Subcutaneous abdominal adipose tissue (tissue), 5 donors: ENCODE data around the gene CCND2.

Experiments used
- H3K27ac ChIP-seq: one replicate; pipeline ENCODE4 v1.7.0; 2013; ENCODE audit warnings: low read depth, mild to moderate bottlenecking, inconsistent platforms, low read length, moderate library complexity
- H3K27me3 ChIP-seq, 5 donors: one replicate each; pipeline ENCODE4 v1.7.0; 2013; ENCODE audit warnings: low read length in 5 of 5, inconsistent platforms in 1 of 5; ENCODE audit not compliant: control insufficient read depth in 5 of 5, insufficient read depth in 4 of 5
- H3K36me3 ChIP-seq, 5 donors: one replicate each; pipeline ENCODE4 v1.7.0; 2013; ENCODE audit warnings: low read length in 5 of 5; ENCODE audit not compliant: control insufficient read depth in 5 of 5, insufficient read depth in 5 of 5
- H3K4me1 ChIP-seq, 5 donors: one replicate each; pipeline ENCODE4 v1.7.0; 2013; ENCODE audit warnings: low read length in 5 of 5, mild to moderate bottlenecking in 3 of 5, moderate library complexity in 1 of 5; ENCODE audit not compliant: control insufficient read depth in 5 of 5, insufficient read depth in 5 of 5
- H3K4me3 ChIP-seq, 5 donors: one replicate each; pipeline ENCODE4 v1.7.0; 2013; ENCODE audit warnings: low read length in 5 of 5, low read depth in 1 of 5
- H3K9ac ChIP-seq, 5 donors: one replicate each; pipeline ENCODE4 v1.7.0; 2013; ENCODE audit warnings: low read length in 5 of 5, mild to moderate bottlenecking in 4 of 5, moderate library complexity in 3 of 5
- H3K9me3 ChIP-seq, 5 donors: one replicate each; pipeline ENCODE4 v1.7.0; 2013; ENCODE audit warnings: low read length in 5 of 5; ENCODE audit not compliant: control insufficient read depth in 5 of 5
- donor health status: healthy.
- donor health status: healthy.
- donor health status: healthy.
- donor health status: healthy.
- donor health status: healthy.

Gene CCND2

DNA sequence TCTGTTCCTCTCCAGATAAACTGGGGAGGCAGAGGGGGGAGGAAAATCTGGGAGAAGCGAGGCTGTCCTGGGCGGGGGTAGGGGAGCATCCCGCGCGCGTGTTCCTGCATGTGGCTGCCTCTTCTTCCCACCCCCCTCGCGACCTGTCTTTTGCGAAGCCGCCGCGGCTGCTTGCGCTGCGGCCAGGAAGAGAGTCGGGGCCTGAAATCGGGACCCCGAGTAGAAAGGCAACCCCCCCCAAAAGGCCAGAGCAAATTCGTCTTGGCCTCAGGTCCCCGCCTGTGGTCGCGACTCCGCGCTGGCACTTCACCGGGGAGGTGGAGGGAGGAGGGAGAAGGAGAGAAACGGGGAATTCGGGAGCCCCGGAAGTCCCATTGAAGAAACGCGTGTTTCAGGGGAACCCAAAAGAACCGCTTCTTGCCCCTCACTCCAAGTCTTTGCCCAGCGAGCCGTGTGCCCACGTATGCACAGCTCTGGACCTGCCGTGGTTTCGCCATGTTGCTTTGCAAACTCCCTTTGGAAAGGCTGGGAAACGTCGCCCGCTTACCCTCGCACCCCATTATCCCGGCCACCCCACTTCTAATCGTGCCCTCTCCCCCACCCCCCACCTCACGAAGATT, 944 bp downstream of the CCND2 start:
- H3K27ac ChIP-seq, result peak overlapping the region; percentile 65
- peak overlapping the region in 4 of 5 donors; percentile 72 to 92 (median 82) for H3K9ac ChIP-seq
- H3K36me3 ChIP-seq, result peaks cover 0 to 5% (median 2%) of the 10 kb centered on the region in 5 donors
- peak overlapping the region; percentile 67 to 95 (median 87) for H3K4me3 ChIP-seq
- no peaks in the 10 kb centered on the region for H3K9me3 ChIP-seq
- H3K4me1 ChIP-seq, result peaks cover 2 to 86% (median 85%) of the 10 kb centered on the region in 5 donors
- peaks cover 6 to 44% (median 10%) of the 10 kb centered on the region in 5 donors for H3K27me3 ChIP-seq

DNA sequence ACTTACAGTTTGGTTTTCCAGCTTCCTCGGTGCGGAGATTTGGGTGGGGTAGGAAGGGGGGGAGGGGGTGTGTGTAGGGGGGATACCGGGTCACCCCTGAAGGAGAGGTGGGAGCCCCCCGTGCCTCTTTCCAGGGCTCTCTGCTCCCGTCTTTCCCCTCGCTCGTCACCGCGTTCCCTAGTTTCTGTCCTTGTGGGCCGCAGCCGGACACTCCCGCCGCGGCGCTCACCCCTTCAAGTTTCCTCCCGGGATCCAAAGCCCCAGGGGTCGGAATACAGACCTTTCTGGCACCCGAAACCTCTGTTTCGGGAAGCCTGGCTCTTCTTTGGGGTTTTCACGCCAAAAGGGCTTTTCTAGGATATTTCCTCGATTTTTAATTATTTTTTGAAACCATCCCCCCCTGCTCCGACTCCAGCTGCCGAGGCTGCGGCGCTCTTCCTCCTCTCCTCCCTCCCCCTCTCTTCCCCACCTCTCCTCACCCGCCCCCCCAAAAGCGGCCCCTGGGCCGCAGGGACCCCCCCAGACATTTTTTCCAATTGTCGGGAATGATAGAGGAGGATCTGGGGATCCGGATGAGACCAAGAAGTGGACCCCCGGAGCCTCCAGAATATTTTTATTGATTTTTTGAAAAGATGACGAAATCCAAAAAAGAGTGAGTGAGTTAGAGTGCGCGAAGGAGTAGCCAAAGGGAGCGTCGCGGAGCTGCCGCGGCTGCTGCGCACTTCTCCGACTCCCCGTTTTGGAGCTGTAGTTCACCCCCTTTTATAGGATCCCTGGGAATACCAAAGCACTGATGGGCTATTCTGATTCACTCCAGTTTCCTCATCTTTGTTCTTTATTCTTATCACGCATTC, 1.7 kb downstream of the CCND2 start:
- Histone ChIP-seq H3K4me3 (peak overlapping the region; percentile 67 to 95 (median 87)), H3K27ac (peak overlapping the region; percentile 65), H3K4me1 (peaks cover 2 to 86% (median 84%) of the 10 kb centered on the region in 5 donors), H3K36me3 (peaks cover 2 to 7% (median 5%) of the 10 kb centered on the region in 5 donors), H3K27me3 (peaks cover 3 to 40% (median 6%) of the 10 kb centered on the region in 5 donors), H3K9ac (peak overlapping the region in 4 of 5 donors; percentile 72 to 92 (median 82)), H3K9me3 (no peaks in the 10 kb centered on the region)

GRCh38 chr12:4275870-4276301, 2.3 kb downstream of the CCND2 start:
- peak overlapping the region; percentile 67 to 88 (median 84) for H3K4me3 ChIP-seq
- H3K27ac ChIP-seq, result no peak overlapping the region
- peaks cover 2 to 9% (median 5%) of the 10 kb centered on the region in 5 donors for H3K36me3 ChIP-seq
- peaks cover 4 to 87% (median 86%) of the 10 kb centered on the region in 5 donors for H3K4me1 ChIP-seq
- no peaks in the 10 kb centered on the region for H3K9me3 ChIP-seq
- H3K27me3 ChIP-seq, result peaks cover 3 to 34% (median 5%) of the 10 kb centered on the region in 5 donors
- peak overlapping the region in 3 of 5 donors; percentile 45 to 89 (median 62) for H3K9ac ChIP-seq

DNA sequence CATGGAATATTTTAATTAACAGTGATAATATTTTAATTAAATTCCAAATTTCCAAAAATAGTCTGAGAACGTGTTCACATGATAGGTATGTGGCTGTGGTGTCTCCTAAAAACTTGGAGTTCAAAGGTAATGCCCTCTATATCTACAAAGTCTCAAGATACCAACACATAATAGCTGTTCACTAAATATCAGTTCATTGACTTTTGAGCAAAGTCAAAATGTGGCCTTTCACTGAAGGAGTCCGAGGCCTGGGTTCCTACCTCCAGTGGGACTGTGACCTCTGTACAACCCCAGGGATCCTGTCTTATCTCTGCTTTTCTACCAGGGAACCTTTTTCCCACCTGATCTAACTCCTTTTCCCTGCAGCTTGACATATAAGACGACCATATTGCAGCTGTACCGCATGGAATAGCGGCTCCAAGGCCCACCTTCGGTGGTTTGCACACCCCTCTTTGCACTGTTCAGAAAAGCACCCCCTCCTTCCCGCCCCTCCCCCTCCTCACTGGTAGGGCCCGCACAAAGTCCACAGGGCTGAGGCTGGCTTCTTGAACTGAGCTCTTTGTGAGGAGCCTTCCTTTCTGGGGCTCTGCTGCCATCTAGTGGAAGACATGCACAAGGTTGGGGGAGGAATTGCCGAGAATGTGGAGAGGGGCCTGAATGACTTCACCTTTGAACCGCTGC, 3.1 kb downstream of the CCND2 start:
- H3K9me3 ChIP-seq, result no peaks in the 10 kb centered on the region
- peaks cover 5 to 13% (median 10%) of the 10 kb centered on the region in 5 donors for H3K36me3 ChIP-seq
- peaks cover 3 to 27% (median 5%) of the 10 kb centered on the region in 5 donors for H3K27me3 ChIP-seq
- H3K4me3 ChIP-seq, result peak overlapping the region in 2 of 5 donors; percentile 78 to 84
- no peak overlapping the region for H3K9ac ChIP-seq
- peaks cover 4 to 87% (median 86%) of the 10 kb centered on the region in 5 donors for H3K4me1 ChIP-seq
- peak overlapping the region; percentile 7 for H3K27ac ChIP-seq

- Histone ChIP-seq H3K9ac (no peak overlapping the region), H3K27me3 (peaks cover 3 to 25% (median 5%) of the 10 kb centered on the region in 5 donors), H3K9me3 (no peaks in the 10 kb centered on the region), H3K27ac (peak overlapping the region; percentile 7), H3K4me1 (peaks cover 4 to 90% (median 87%) of the 10 kb centered on the region in 5 donors), H3K4me3 (peak overlapping the region in 1 of 5 donors; percentile 9), H3K36me3 (peaks cover 5 to 17% (median 13%) of the 10 kb centered on the region in 5 donors)
These were observed 3.6 kb downstream of the CCND2 start for GRCh38 chr12:4277205-4277543.

DNA sequence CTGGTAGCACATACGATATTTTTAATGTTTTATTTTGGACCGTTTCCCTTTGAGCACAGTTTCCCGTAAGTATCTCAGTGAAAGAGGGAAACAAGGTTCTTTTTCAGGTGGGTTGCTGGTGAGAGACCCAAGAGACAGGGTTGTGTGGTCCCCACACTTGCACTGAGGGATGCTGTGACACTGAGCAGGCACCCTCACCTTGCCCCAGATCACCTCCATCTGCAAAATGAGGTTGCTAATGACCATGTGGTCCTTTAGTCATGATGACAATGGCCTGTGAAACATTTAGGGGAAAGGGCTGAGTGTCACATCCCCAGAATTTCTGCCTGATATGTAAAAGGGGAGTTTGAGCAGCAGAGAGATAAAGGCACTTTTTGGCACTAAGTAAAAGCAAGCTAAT, 4.3 kb downstream of the CCND2 start:
- Histone ChIP-seq H3K27me3 (peaks cover 1 to 18% (median 2%) of the 10 kb centered on the region in 5 donors), H3K36me3 (peaks cover 5 to 24% (median 19%) of the 10 kb centered on the region in 5 donors), H3K9me3 (no peaks in the 10 kb centered on the region), H3K4me1 (peaks cover 4 to 88% (median 81%) of the 10 kb centered on the region in 5 donors), H3K4me3 (no peak overlapping the region), H3K9ac (no peak overlapping the region), H3K27ac (peak overlapping the region; percentile 7)

DNA sequence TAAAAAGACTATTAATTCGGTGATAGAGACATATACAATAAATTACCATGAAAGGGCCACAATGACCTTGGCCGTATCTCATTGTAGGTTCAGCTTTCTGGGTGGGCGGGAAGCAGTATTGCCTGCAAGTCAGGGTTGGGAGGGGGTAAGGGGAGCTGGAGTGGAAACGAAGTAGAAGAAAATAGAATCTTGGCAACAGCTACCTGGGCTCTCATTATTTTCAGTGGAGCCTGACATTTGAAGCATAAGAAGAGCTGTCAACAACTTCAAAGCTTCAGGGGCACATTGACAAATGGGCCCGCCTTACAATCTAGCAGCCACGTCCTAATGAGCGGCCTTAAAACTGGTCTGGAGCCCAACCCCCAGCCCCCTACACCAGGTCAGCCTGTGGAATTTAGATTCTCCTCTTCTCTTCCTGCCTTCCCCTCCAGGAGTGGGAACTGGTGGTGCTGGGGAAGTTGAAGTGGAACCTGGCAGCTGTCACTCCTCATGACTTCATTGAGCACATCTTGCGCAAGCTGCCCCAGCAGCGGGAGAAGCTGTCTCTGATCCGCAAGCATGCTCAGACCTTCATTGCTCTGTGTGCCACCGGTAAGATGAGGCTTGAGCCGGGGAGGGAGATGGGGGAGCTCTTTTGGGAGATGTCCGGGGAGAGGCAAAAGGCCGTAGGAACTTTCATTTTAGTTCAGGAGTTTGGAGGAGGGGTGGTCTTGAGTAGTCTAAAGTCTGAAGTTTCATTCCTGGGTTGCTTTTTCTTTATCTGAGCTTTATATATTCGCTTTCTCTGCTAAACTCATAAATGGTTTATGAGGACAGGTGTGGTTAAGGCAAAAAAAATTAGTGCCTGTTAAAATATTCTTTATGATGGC, 5.0 kb downstream of the CCND2 start:
- H3K4me3 ChIP-seq, result no peak overlapping the region

GRCh38 chr12:4279198-4279690, 5.7 kb downstream of the CCND2 start:
- Histone ChIP-seq H3K9me3 (no peaks in the 10 kb centered on the region), H3K27ac (no peak overlapping the region), H3K4me3 (no peak overlapping the region), H3K4me1 (peaks cover 4 to 83% (median 74%) of the 10 kb centered on the region in 5 donors), H3K36me3 (peaks cover 5 to 38% (median 22%) of the 10 kb centered on the region in 5 donors), H3K9ac (no peak overlapping the region), H3K27me3 (peaks cover 0 to 5% (median 0%) of the 10 kb centered on the region in 5 donors)

More for the DNA sequence above, 5.0 kb downstream of the CCND2 start:
- peaks cover 0 to 12% (median 2%) of the 10 kb centered on the region in 5 donors for H3K27me3 ChIP-seq
- H3K36me3 ChIP-seq, result peaks cover 5 to 31% (median 19%) of the 10 kb centered on the region in 5 donors
- peaks cover 4 to 88% (median 78%) of the 10 kb centered on the region in 5 donors for H3K4me1 ChIP-seq
- H3K9me3 ChIP-seq, result no peaks in the 10 kb centered on the region
- H3K27ac ChIP-seq, result no peak overlapping the region
- H3K9ac ChIP-seq, result no peak overlapping the region
